Globus pallidus (tissue), 1 donor: Measurements from ENCODE around the gene VSTM4.
A peak's percentile ranks its signal among the peaks of the same experiment; 100 is the strongest.

ENCODE experiments used
- DNase-seq: peaks from one replicate; pipeline ENCODE4 v3.0.0-alpha.2; 2015; ENCODE audit warnings: low spot score

VSTM4 gene

DNA sequence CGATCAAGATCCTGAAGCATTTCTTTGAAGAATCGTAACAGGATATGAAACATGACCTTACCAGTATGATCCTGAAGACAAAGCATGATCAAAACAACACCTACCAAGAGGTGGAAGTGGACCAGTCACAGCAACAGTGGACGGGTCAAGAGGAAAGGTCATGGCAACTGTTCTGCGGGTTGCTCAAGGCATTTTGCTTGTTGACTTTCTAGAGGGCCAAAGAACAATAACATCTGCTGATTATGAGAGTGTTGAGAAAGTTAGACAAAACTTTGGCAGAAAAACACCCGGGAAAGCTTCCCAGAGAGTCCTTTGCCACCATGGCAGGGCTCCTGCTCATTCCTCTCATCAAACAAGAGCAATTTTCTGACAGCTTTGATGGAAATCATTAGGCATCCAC, 110.1 kb downstream of the VSTM4 start:
- DNase-seq = no peak

DNA sequence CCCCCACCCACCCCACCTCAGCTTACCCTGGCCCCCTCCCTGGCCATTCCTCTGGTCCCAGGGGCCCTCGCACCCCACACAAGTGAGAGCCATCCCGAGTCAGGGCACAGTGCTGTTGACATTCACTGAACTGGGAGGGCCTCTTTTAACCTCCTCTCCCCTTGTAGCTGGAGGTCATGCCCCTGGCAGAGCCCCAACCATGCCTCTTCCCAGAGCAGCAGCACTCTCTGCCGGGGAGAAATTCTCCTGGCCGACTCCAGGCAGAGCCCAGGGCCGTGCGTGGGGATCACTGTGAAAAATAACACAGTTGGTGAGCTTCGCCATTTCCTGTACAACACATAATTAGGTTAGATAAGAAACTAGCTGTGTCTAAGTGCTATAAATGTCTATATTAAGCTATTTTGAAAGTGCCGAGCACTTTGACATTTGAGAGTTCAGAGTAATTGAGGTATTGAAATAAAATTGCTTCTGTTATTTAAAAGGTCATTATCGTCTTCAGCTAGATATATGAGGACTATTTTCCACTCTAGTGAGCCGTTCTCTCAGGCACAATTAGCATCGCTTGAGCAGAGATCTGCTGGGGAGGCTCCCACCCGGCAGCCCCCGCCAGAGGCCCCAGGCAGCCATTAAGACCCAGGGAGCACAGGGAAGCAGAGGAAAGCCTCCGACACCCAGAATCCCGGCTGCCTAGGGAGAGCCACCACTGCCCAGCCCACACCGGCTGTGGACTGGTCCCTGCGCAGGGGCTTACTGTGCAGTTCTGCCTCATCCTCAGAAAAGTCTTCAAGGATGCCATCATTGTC, 113.3 kb downstream of the VSTM4 start:
- DNase-seq = no peak

DNA sequence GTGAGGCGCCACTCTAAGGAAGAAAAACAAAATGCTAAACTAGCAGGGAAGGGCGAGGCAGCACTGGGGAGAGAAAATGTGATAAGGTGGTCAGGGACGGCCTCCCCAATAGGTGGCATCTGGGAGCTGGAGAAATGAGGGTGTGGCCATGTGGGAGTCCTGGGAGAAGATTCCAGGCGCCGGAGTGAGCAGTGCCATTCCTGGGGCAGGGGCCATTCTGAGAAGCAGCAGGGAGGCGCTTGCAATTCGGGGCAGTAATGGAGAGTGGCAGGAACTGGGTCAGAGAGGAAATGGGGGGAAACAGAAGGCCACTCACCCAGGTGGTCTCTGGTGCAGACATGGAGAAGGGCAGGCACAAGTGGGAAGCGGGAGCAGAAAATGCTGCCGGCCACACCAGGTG, 113.9 kb downstream of the VSTM4 start:
- DNase-seq = no peak

DNA sequence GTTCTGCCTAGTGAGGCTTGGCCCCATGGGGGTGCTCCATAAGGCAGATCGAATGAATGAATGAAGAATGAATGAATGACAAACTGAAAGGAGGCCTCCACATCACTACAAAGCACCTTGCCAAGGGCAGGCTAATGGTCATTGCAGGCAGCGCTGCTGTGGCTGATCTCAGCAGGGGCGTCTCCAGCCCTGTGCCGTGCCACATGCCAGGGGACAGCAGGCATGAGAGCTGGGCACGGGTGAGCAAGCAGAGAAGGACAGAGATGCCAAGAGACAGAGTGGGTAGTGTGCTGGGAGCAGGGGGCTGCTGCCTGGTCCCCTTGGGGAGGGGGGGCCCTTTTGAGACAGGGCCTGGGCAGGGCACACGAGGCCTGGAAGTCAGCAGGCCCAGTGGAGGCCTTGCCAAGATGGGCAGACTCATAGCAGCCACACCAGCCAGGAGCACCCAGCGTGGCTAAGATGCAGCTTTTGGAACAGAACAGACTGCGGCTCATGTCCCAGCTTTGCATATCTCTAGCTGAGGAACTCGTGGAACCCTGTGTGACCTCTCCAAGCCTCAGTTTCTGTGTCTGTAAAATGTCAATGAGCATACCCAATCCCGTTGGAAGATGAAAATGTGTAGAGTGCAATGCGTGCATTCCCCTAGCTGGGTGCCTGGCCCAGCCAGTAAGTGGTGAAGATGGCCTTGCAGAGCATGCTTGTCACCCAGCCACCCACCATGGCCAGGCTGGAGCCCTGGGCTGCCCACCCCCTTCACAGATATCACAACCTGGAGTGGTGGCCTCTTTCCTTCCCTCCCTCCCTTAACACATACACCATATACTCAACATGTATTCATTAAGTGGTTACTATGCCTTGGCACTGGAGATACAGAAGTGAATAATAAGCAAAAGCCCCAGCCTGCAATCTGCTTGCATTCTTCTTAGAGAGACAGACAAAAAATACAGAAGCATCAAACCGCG, 114.6 kb downstream of the VSTM4 start:
- no peak for DNase-seq

DNA sequence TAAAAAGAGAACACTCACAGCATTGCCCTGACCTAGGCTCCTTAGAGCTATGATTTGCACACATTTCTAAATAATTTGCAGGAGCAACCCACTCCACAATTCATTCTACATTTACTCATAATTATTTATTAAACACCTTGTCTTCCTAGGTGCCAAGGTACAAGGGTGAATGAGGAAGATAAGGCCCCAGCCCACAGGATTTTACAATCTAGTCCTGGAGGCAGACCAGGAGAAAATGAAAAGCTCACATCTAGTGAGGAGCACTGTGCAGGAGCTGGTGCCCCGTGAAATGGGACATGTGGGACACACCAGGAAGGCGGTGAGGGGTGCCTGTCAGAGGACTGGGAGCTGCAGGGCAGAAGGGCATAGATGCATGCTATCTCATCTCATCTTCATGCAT, 116.0 kb downstream of the VSTM4 start:
- DNase-seq = no peak

DNA sequence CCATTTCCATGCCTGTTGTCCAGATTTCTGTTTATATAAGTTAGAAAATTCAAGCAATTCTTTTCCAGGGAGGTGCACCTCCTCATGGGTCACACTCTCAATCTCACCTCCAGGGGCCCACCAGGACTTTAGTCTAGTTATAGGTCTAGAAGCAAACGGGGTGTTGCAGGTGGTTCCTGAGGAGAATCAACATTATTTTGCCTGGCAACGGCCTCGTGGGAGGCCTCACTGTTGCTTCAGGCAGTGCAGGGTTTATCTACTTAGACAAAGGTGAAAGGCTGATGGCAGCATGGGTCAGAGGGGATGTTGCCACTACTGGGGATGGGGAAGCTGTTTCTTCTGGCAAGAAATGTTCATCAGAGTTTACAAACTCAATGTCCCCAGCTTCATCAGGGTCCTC, 119.0 kb downstream of the VSTM4 start:
- DNase-seq = no peak

DNA sequence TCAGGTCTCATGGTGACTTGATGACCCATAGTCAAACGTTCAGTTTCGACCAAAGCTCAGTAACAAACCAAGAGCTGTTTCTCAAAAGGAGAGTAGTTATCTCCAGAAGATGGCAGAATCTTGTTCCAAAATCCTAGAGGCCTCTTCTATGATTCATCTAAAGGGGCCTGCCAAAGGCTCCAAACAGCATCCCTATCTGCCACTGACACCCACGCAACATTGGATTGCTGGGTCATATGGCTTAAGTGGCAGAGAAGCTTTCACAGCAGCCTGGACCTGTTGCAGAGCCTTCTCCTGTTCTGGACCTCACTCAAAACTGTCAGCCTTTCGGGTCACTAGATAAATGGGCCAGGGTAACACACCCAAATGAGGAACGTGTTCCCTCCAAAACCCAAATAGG, 121.7 kb downstream of the VSTM4 start:
- no peak for DNase-seq

DNA sequence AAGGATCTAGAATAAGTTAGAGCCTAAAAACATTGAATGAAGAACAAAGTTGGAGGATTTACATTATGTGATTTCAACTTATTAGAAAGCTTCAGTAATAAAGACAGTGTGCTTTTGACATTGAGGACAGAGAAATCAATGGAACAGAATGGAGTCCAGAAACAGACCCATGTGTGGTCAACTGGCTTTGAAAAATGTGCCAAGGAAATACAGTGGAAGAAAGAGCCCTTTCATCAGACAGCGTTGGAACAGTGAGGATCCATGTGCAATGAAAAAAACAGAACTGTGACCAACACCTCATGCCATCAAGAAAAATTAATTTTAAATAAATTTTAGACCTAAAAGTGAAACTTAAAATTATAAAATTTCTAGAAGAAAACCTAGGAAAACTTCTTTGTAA, 125.1 kb downstream of the VSTM4 start:
- peak; percentile 74 for DNase-seq

DNA sequence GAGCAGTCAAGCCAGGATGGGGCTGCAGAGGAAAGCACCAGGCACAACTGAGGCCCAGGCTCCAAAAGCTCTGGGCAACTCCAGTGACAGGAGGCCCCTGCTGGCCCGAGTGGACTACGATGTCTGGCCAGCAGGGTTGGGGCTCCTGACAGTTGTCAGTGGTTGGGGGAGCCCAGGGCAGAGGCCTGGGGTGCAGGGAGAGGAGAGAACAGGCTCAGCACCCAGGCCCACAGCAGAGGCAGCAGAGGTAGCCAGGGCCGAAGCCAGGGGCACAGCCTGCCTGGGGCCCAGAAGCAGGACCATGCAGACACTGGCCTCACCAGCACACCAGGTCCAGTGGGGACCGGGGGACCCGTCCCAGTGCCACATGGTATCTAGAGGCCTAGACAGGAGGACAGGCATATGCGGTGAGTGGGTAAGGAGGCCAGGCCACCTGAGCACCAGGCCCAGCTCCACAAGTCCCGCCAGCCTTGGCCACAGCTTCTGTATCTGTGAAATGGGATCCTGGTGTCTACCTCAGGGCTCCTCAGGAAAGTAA, 129.6 kb downstream of the VSTM4 start:
- DNase-seq = no peak

DNA sequence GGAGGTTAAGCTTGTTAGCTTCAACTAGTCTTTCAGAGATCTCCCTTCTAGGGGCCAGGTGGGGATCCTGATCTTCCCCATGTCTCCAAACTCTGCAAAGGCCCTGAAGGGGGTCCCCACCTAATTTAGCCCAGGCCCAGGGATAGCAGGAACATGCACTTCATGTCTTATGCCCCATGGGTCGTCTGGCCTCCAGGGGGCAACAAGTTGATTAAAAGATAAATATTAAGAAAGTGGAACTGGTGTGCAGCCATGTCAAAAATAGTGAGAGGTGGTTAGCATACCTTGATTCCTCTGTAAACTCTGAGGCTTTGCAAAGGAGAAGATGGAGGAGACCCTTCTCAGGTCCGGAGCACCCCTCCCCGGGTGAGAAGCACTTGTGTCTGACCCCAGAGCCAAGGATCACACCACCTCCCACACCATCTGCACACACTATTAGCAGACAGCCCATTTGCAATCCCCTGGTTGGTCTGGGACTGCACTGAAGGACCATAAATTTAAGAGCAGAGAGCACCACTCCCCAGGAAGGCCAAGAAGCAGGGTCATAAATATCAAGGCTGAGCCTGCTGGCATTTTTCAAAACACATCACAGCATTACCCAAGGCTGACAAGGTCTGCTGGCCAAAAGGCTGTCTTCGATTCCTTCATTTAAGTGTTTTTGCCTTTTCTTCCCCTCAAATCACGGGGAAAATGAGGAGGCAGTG, 131.5 kb downstream of the VSTM4 start:
- no peak for DNase-seq

DNA sequence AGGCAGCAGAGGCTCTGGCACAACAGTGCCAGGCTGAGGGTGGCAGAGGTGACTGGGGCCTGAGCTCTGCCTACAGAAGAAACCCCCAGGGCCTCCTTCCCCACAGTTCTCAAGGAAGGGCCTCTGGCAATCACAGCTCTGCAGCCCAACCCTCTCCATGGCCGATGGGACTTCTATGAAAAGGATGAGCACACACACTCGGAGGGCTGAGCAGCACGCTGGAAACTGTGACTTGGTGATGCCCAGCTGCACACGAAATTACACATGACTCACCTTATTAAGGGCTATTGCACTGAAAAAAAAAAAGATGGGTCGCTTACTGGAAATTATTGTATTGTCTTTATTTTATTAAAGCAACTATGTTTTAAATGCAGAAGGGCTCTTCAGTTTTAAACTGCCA, 132.7 kb downstream of the VSTM4 start:
- no peak for DNase-seq

DNA sequence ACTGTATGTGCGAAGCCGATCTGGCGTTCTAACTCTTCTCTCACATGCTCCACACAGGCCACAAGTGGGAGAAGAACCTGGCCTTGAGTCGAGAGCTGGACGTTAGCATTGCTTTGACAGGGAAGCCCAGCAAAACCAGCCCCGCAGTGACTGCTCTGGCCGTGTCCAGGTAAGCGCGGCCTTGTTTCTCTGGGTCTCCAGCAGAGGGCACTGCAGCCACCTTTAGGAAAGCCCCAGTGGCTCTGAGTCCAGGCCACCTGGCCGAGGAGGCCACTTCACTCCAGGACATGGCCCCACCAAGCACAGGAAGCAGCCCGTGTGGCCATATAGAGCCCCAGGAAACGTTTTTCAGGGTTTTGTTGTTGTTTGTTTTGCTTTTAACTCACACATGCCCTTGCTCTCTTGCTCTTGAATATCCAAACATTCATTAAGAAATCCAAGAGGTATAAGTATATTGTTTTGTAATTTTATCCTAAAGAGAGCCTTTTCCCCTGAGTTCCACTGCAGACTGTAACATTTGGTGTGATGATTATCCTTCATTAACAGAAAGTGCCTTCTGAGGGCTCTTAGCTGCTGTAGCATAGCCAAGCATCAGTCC, 133.9 kb downstream of the VSTM4 start:
- peak; percentile 35 for DNase-seq

DNA sequence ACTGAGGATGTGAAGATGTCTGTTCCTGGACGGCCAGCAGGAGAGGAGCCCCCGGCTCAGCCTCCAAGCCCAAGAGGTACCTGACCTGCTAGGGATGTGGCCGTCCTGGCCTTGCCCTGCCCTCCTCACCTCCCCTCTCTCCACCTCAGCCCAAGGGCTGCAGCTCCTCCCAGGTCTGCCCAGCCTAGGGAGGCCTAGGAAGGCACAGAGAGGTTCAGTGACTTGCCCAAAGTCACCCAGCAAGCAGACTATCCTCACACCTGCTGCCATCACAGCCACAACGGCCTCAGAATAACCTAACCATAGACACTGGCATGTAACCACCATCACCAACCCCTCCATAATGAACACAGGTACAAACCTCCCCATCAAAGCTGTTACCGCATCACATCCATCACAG, 137.0 kb downstream of the VSTM4 start:
- DNase-seq = no peak

DNA sequence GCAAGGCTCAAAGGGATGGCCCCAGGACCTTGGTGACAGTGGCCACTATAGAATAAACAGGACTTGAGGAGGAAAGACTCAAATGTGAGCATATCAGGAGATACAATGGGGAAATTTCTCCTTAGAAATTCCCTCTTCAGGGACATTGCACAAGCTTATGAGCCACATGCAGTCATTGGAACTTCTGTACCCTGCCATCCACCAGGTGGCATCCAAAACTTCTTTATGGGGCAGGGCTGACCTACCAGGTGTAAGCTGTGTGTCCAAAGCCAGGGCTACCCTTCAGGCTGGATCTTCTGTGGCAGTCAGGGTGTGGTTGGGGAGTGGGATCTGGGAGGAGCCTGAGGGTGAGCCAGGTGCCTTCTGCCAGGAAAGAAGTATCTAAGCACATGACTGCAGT, 139.1 kb downstream of the VSTM4 start:
- peak; percentile 9 for DNase-seq

DNA sequence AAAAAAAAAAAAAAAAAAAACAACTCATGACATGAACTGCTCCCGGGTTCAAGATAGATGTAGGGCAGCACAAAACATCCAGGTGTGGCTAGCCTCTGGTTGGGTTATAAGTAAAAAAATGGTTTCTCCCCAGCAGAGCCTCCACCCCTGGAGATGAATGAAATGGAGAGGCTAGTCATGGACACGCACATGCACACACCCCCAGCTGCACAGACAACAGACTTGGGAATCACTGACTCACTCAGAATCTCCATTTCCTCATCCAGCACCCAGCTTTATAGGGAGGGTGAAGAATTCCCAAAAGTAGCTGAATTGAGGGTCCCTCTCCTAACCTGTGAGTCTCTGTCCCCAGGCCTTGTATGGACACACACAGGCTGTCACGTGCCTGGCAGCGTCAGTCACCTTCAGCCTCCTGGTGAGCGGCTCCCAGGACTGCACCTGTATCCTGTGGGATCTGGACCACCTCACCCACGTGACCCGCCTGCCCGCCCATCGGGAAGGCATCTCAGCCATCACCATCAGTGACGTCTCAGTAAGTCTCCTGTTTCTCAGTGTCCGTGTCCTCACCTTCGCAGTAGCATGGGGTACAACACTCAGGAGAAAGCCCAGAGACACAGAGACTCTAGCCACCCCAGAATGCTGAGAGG, 140.7 kb downstream of the VSTM4 start:
- no peak for DNase-seq

DNA sequence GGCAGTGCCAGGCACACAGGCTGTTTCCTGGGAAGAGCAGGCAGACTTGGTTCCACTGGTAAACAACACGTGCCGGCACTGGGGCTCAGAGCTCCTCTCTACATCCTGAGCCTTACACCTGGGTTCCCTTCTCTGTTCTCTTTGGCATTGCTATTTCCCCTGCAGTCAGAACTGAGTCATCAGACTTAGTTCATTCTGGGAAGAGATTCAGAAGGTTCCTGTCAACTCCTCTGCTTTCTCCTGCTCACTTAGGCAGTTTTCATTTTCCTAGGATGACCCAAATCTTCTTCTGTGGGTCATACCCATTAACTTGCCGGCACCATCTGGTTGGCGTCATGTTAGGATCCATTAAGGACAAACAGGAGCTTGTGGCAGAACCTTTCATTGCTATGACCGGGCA, 142.3 kb downstream of the VSTM4 start:
- DNase-seq = no peak

DNA sequence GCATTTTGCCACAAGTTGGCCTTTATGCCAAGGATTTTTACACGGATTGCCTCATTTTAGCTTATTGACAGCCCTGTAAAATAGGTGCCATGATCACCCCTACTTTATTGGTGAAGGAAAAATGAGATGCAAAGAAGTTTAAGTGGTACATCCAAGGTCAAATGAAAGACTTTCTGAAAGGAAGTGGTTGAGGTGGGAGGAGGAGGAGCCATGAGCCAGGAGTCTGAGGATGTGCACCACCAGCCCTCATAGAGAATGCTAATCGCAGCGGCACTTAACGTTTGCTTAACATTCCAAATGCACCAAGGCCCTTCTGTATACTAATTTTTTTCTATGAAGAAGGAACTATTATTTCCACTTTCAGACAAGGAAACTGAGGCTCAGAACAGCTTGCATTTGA, 144.7 kb downstream of the VSTM4 start:
- DNase-seq = no peak

DNA sequence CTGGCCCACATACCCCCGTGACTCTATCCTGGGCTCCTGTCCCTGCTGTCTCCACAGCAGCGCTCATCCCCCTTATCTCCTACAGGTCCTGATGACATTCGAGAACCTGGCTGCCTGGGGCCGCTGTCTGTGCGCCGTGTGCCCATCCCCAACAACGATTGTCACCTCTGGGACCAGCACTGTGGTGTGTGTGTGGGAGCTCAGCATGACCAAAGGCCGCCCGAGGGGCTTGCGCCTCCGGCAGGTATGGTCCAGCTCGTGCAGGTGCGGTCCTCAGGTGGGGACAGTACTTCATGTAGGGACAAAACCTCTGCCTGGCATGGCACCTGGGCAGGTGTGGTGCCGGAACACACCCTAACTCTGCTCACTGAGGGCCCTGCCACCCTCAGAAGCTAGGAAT, 145.3 kb downstream of the VSTM4 start:
- no peak for DNase-seq

DNA sequence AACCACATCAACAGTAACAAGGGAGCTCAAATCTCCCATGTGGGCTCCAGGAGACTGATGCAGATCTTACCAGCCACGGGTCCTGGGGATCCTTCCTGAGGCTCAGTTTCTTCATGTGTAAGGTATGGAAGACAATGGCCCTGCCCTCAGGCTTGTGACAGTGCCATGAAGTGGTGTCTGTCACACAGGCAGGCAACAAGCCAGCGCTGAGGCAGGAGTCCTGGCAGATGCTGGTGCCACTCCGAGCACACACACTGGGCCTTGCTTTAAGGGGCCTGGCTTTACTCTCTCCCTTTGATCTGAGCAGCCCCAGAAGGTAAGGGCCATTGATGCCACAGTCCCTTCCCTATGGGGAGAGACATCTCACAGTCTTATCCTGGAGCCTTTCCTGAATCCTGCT, 147.3 kb downstream of the VSTM4 start:
- no peak for DNase-seq

DNA sequence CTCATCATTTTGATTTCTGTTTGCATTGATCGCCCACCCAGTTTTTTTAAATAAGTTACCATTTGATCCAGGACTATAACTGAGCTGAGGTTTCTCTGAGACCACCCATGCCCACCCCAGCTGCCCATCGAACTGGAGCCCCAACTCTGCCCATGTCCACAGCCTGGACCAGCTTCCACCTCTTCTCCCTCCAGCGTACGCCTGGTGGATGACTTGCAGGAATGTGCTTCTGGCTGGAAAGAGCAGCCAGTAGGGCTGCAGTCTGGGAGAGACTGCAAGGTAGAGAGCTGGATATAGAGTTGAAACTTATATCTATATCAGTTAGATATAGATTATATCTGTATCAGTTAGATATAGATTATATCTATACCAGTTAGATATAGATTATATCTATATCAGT, 149.9 kb downstream of the VSTM4 start:
- no peak for DNase-seq
